Muscle layer of colon (tissue), 2 donors: ENCODE results near the gene MACROD2.

Experiments
- H3K27ac ChIP-seq: one replicate; pipeline ENCODE4 v1.7.0; 2013; ENCODE audit warnings: low read depth, mild to moderate bottlenecking, low read length, moderate library complexity
- H3K27me3 ChIP-seq, 2 donors: one replicate each; pipeline ENCODE4 v1.7.0; 2013; ENCODE audit warnings: low read length in 2 of 2, mild to moderate bottlenecking in 2 of 2; ENCODE audit not compliant: insufficient read depth in 2 of 2, control insufficient read depth in 1 of 2
- H3K36me3 ChIP-seq: one replicate; pipeline ENCODE4 v1.7.0; 2013; ENCODE audit warnings: mild to moderate bottlenecking, low read length; ENCODE audit not compliant: insufficient read depth
- H3K4me1 ChIP-seq: one replicate; pipeline ENCODE4 v1.7.0; 2013; ENCODE audit warnings: mild to moderate bottlenecking, low read length; ENCODE audit not compliant: insufficient read depth
- H3K4me3 ChIP-seq, 2 donors: one replicate each; pipeline ENCODE4 v1.7.0; 2013; ENCODE audit warnings: low read length in 2 of 2, low read depth in 1 of 2, mild to moderate bottlenecking in 1 of 2, moderate library complexity in 1 of 2
- H3K9ac ChIP-seq: one replicate; pipeline ENCODE4 v1.7.0; 2013; ENCODE audit warnings: low read length
- H3K9me3 ChIP-seq: one replicate; pipeline ENCODE4 v1.7.0; 2013; ENCODE audit warnings: mild to moderate bottlenecking, low read length
- donor health status: abdominal sarcoma.
- donor health status: Adenocarcinoma of cecum.

The MACROD2 gene

DNA sequence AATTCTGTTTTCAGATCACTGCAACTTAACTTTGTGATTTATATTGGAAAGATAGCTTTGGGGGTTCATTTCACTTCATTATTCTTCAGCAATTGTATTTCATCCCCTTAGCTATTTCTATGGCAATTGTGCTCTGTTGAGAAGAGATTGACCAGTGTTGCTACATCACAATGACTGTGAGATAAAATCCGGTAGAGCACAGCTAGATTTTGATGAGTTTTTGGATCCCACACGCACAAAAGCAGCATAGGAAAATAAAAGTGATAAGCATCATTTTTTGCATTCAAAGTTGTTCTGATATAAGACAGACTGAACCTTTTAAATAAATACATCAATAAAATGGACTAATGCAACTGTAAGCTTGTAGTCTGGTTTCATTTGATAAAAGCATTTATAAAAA is 1843.2 kb downstream of the MACROD2 start:
- H3K36me3 ChIP-seq: no peaks in the 10 kb centered on the region
- no peaks in the 10 kb centered on the region for H3K27me3 ChIP-seq
- H3K9ac ChIP-seq: no peak overlapping the region
- H3K9me3 ChIP-seq: no peaks in the 10 kb centered on the region
- no peaks in the 10 kb centered on the region for H3K4me1 ChIP-seq
- no peak overlapping the region for H3K4me3 ChIP-seq
- no peak overlapping the region for H3K27ac ChIP-seq

DNA sequence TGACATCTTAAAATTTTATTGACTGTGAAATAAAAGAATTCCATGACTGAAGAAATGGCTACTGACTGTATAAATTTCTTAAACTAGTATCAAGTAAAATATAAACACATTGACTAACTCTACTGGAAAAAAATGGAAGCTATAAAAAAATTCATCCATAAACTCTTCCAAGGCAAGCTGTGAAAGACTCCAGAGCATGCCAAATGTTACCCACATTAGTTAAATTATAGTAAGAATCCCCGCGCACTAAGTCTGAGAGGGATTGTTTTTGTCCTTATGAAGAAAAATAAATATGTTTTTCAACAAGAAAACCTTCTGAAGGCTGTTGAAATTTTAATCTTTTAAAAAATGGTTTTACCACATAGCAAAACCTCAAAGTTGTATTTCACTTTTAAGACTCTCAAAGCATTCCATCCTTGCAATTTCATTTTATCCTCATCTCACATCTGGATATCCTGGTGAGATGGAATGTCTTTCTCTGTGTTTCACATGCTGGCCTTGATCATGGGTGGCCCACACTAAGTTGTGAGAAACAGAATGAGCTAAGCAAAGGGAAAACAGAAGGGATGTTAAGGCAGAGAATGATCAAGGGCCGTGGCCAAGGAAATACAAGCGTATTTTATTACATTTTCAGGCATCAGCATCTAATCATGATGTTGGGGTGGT is 1845.5 kb downstream of the MACROD2 start:
- Histone ChIP-seq H3K36me3 (no peaks in the 10 kb centered on the region), H3K4me3 (no peak overlapping the region), H3K9ac (no peak overlapping the region), H3K27me3 (no peaks in the 10 kb centered on the region), H3K27ac (no peak overlapping the region), H3K9me3 (no peaks in the 10 kb centered on the region), H3K4me1 (no peaks in the 10 kb centered on the region)

DNA sequence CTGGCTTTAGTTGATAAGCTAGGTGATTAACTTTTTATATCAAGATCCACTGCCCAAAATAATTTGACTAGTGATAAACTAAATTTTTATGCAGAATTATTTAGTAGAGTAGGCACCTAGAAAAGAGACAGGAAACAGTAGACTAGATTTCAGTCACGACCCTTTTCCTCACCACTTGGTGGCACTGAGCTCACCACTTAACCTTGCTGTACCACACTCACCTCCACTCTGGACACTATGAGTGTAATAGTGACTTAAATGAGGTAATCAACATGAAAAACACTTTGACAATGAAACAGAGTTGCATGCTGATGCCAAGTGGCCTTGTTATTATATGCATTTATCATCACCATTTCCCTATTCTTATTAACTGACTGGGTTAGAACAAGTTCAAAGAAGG is 1847.6 kb downstream of the MACROD2 start:
- Histone ChIP-seq H3K4me3 (no peak overlapping the region), H3K4me1 (no peaks in the 10 kb centered on the region), H3K9ac (no peak overlapping the region), H3K27ac (no peak overlapping the region), H3K36me3 (no peaks in the 10 kb centered on the region), H3K9me3 (no peaks in the 10 kb centered on the region), H3K27me3 (no peaks in the 10 kb centered on the region)

DNA sequence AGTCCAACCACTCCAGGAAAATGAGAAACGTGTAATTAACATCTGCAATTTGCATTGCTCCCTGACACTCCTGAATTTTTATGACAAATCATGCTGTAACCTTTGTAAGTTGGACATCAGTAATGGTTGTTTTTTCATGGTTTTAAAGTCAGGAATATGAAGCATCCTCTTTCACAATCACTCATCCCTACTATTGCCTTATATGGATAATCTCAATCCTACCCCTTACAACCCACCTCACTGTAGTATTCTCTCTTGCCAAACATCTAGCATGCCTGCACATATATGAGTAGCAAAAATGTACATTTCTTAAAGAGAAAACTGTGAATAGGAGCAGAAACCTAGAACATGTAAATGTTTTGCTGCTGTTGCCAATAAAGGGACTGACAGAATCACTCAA is 1848.5 kb downstream of the MACROD2 start:
- Histone ChIP-seq H3K4me3 (no peak overlapping the region), H3K27me3 (no peaks in the 10 kb centered on the region), H3K9me3 (no peaks in the 10 kb centered on the region), H3K4me1 (no peaks in the 10 kb centered on the region), H3K36me3 (no peaks in the 10 kb centered on the region), H3K9ac (no peak overlapping the region), H3K27ac (no peak overlapping the region)

DNA sequence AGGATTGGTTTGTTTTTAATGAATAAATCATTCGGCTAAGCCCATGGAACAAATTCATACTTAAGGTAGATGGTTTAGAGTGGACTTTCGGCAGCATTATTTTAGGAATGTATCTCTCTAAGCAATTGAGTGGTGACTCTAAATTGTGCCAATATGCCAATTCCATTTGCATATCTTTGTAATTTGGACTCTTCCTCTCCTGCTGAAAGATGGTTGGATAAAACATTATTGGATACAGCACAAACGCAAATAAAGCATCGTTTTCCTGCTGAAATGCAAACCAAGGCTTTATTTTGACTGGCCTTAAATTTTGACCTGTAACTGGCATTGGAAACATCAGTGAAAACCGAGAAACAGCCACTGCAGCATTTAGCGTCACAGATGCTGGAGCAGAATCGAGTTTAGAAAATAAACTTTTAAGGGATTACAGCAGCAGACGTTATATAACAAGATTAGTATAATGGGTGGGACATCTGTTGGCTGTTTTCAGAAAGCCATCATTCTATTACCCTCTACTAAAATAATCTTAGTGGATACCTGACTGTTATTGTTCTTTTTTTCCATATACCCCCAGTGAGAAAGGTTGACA is 1852.0 kb downstream of the MACROD2 start:
- Histone ChIP-seq H3K27me3 (no peaks in the 10 kb centered on the region), H3K9ac (no peak overlapping the region), H3K4me3 (no peak overlapping the region)

DNA sequence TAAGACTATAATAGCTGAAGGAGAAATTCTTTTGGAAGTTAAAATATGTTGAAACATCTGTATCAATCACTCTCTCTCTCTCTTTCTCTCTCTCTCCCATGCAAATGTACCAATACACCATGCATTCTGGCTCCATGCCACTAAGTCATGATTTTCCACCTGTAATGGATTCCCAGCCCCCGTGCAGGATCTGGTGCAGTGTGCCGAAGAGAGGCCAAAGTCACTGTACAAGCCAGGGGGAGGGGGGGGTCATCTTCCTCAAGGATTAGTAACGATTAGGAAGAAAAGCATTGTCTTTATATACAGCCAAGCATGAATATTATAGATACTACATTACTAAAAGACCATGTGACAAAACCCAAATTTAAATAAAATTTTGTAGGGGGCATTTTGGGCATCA is 1852.8 kb downstream of the MACROD2 start:
- H3K27me3 ChIP-seq: no peaks in the 10 kb centered on the region
- no peak overlapping the region for H3K4me3 ChIP-seq
- no peaks in the 10 kb centered on the region for H3K4me1 ChIP-seq
- H3K9ac ChIP-seq: no peak overlapping the region
- no peaks in the 10 kb centered on the region for H3K9me3 ChIP-seq
- H3K27ac ChIP-seq: no peak overlapping the region
- H3K36me3 ChIP-seq: no peaks in the 10 kb centered on the region

More for the DNA sequence above, 1852.0 kb downstream of the MACROD2 start:
- Histone ChIP-seq H3K9me3 (no peaks in the 10 kb centered on the region), H3K4me1 (no peaks in the 10 kb centered on the region), H3K27ac (no peak overlapping the region), H3K36me3 (no peaks in the 10 kb centered on the region)

DNA sequence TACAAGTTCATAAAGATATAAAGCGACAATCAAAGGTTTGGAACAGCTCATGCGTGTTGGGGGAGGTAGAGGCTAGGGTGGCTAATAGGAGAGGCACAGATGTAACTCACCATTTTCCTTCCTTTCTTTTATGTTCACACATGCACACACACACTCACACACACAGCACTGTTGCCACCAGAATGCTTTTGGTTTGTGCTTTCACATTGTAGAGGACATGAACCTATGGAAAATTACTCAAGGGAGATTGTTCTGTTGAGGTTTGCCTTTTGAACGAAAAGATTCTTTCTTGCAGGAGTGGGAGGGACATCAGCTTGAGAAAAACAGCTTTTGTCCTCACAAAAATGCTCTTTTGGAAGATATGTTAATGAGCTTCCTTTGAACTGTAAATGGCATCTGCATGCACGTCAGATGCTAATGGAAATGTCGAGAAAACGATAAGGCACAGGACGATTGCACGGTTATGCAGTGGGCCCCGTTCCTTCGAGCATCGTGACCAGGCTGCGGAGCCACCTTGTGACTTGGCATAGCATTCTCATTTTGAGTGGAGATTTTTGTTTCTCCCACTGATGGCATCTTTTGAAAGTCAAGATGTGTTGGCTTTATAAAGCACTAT is 1853.8 kb downstream of the MACROD2 start:
- no peak overlapping the region for H3K27ac ChIP-seq
- no peaks in the 10 kb centered on the region for H3K9me3 ChIP-seq
- H3K36me3 ChIP-seq: no peaks in the 10 kb centered on the region
- H3K4me3 ChIP-seq: no peak overlapping the region
- H3K4me1 ChIP-seq: no peaks in the 10 kb centered on the region
- no peak overlapping the region for H3K9ac ChIP-seq
- no peaks in the 10 kb centered on the region for H3K27me3 ChIP-seq

DNA sequence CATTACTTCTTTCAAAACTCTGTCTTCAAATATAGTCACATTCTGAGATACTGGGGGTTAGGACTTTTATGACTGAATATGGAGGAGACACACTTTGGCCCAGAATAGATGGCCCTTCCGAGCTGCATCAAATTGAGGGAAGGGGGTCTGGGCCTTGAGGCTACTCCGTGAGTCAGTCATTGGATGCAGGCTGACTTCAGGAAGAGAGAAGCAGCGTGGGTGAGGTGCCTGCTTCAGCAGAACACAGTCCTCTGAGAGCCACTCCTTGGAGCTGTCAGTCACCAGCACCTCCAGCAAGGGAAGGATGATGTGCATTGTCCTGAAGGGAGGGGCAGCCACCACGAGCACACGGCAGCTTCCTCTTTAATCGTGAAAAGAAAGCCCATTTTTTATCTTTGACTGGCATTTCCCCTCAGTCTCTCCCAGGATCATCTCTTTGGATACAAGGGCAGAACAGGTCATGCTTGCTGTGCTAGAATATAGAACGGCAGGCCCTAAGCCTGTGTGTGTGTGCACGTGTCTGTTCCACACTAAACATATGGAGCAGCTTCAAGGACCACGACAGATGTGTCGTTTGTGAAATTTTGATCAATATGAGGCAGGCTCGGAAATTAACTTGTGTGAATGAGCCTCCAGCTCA is 1856.4 kb downstream of the MACROD2 start:
- no peaks in the 10 kb centered on the region for H3K36me3 ChIP-seq
- no peaks in the 10 kb centered on the region for H3K9me3 ChIP-seq
- no peak overlapping the region for H3K27ac ChIP-seq
- H3K9ac ChIP-seq: no peak overlapping the region
- no peaks in the 10 kb centered on the region for H3K27me3 ChIP-seq
- H3K4me1 ChIP-seq: no peaks in the 10 kb centered on the region
- H3K4me3 ChIP-seq: no peak overlapping the region

DNA sequence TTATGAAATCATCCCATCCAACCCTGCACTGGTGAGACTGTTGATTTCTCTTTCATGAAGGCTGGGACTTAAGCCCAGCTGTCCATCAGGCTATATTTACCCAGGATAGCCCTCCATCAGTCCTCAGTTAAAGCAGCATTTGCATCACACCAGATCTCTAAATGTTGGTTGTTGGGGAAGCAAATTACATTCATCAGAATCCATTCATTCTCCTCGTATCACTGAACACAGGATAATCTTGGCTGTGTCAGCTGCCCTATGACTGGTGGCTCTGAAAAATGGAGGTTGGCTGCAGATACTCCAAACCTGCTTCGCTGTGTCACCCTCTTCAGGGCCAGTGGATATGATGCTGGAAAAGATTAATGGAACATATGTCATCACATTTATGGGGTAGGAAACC is 1859.6 kb downstream of the MACROD2 start:
- H3K9ac ChIP-seq: no peak overlapping the region
- H3K9me3 ChIP-seq: no peaks in the 10 kb centered on the region
- H3K4me3 ChIP-seq: no peak overlapping the region
- no peaks in the 10 kb centered on the region for H3K27me3 ChIP-seq
- H3K27ac ChIP-seq: no peak overlapping the region
- H3K36me3 ChIP-seq: no peaks in the 10 kb centered on the region
- no peaks in the 10 kb centered on the region for H3K4me1 ChIP-seq

DNA sequence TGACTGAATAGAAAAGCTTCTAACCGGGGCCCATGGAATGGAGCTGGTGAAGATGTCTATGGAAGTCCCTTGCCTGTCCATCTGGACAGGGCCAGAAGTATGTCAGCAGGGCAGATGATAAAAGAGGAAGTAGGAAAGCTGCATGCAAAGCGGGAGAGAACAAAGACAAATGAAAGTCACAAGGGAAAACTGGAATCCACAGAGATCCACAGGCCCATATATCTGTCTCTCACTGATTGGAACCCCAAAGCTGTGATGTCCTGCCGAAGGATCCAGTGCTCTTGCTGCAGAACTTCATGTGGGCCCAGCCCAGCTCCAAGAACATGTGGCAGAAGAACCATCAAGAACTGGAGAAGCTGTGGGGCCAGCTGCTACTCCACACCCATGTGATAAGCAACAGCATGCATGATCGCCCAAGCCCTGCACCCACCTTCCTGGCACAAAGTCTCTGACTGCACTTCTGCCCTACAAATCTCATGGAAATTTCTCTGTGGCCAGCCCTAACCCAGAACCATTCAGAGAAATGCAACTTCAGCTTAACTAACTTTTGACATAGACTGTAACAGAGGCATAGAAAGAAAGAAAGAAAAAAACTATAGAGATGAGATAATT is 1862.0 kb downstream of the MACROD2 start:
- no peaks in the 10 kb centered on the region for H3K4me1 ChIP-seq
- no peak overlapping the region for H3K4me3 ChIP-seq
- H3K9me3 ChIP-seq: no peaks in the 10 kb centered on the region
- no peak overlapping the region for H3K9ac ChIP-seq
- H3K27me3 ChIP-seq: no peaks in the 10 kb centered on the region
- no peak overlapping the region for H3K27ac ChIP-seq
- no peaks in the 10 kb centered on the region for H3K36me3 ChIP-seq

DNA sequence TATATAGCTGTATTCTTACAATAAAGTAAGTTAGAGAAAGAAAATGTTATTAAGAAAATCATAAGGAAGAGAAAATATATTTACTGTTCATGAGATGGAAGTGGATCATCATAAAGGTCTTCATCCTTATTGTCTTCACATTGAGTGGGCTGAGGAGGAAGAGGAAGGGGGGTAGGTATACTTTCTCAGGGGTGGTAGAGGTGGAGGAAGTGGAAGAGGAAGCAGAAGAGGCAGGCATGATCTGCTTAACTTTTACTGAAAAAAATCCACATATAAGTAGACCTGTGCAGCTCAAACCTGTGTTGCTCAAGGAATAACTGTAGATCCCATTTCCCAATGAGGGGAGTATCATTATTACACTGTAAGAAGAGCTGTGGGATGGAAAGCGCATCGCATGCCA is 1863.7 kb downstream of the MACROD2 start:
- H3K9ac ChIP-seq: no peak overlapping the region
- H3K27me3 ChIP-seq: no peaks in the 10 kb centered on the region
- no peak overlapping the region for H3K4me3 ChIP-seq
- H3K4me1 ChIP-seq: peaks cover 3% of the 10 kb centered on the region
- H3K27ac ChIP-seq: no peak overlapping the region
- no peaks in the 10 kb centered on the region for H3K36me3 ChIP-seq
- no peaks in the 10 kb centered on the region for H3K9me3 ChIP-seq
